OCI-LY3 (cell line): Measurements from ENCODE around the gene IGFALS.

Experiments used
- H2AFZ ChIP-seq: fragments of 200-600, 300-600 bp; shearing (Covaris generic); 2 replicates; pipeline ENCODE4 v1.6.0; 2014; ENCODE audit warnings: antibody characterized with exemption, low read depth, low read length
- H3K27ac ChIP-seq: fragments of 200-600, 300-600 bp; sonication (generic); 2 replicates; pipeline ENCODE4 v1.5.1; 2014; ENCODE audit warnings: mild to moderate bottlenecking, low read length, moderate library complexity, mixed read lengths
- H3K27me3 ChIP-seq: fragments of 200-600, 300-600 bp; sonication (generic); 2 replicates; pipeline ENCODE4 v1.6.1; 2014; ENCODE audit warnings: low read depth, low read length, mixed read lengths
- H3K36me3 ChIP-seq: fragments of 200-600, 300-600 bp; sonication (generic); replicated peaks from 2 replicates; pipeline ENCODE3; 2014; ENCODE audit warnings: low read depth, low read length, mixed read lengths
- H3K4me1 ChIP-seq: fragments of 300-600, 200-600 bp; sonication (generic); 2 replicates; pipeline ENCODE4 v1.6.1; 2014; ENCODE audit warnings: low read length, mixed read lengths
- H3K4me2 ChIP-seq: fragments of 200-600, 300-600 bp; sonication (generic); 2 replicates; pipeline ENCODE4 v1.6.1; 2014; ENCODE audit warnings: low read length, mixed read lengths
- H3K4me3 ChIP-seq: fragments of 300-600, 200-600 bp; sonication (generic); 2 replicates; pipeline ENCODE4 v1.5.1; 2014; ENCODE audit warnings: antibody characterized with exemption, mild to moderate bottlenecking, low read length, moderate library complexity
- H3K79me2 ChIP-seq: fragments of 300-600, 200-600 bp; shearing (Covaris generic); 2 replicates; pipeline ENCODE4 v1.6.1; 2014; ENCODE audit warnings: mild to moderate bottlenecking, low read length, mixed read lengths
- H3K9ac ChIP-seq: fragments of 300-600, 200-600 bp; shearing (Covaris generic); 2 replicates; pipeline ENCODE4 v1.6.0; 2014; ENCODE audit warnings: mild to moderate bottlenecking, low read length, moderate library complexity
- H3K9me3 ChIP-seq: fragments of 200-600, 300-600 bp; shearing (Covaris generic); 2 replicates; pipeline ENCODE4 v1.6.1; 2014; ENCODE audit warnings: low read length, mixed read lengths; ENCODE audit not compliant: insufficient read depth
- H4K20me1 ChIP-seq: fragments of 200-600, 300-600 bp; sonication (generic); 2 replicates; pipeline ENCODE4 v1.6.1; 2016; ENCODE audit warnings: low read length, mixed read lengths; ENCODE audit not compliant: insufficient read depth
- EZH2phosphoT487 ChIP-seq: fragments of 200-600 bp; shearing (Covaris generic); IDR thresholded peaks from 2 replicates; pipeline ENCODE4 v1.6.1; 2018; ENCODE audit warnings: antibody characterized with exemption, mixed run types, low read depth
- TF ChIP-seq, protein P1 (sequence below): fragments of 200-600, 300-600 bp; sonication (generic); IDR thresholded peaks from 2 replicates; pipeline ENCODE4 v1.5.1; 2014; ENCODE audit warnings: antibody characterized with exemption, low read length, low read depth

IGFALS gene

DNA sequence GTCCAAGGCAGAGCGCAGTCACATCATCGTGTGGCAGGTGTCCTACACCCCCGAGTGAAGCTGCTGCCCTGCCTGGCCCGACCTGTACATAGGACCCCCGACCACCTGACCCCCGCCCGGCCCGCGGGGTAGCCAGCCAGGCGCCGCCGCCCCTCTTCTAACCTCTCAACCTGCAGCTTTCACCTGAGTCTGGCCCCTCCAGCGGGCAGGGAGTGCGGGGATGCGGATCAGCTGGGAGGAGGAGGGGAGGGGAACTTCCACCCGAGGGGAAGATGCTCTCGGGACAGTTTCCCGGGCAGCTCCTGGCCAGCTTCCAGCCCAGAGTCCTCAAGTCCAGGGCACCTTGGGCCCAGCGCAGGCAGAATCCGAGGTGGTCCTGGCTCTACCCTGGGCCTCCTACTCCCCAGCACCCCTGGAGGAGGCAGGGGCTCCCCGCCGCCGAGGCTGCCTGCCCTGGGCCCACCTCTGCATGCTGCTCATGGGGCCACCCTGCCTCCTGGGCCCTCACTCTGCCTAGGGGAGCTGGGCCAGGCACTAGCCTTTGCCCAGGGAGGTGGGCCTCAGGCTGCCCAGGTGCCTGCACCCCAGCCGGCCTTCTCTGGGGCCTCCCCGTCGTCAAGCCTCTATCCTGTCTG lies 24.6 kb downstream of the IGFALS start:
- H3K9ac ChIP-seq = no peak overlapping the region

DNA sequence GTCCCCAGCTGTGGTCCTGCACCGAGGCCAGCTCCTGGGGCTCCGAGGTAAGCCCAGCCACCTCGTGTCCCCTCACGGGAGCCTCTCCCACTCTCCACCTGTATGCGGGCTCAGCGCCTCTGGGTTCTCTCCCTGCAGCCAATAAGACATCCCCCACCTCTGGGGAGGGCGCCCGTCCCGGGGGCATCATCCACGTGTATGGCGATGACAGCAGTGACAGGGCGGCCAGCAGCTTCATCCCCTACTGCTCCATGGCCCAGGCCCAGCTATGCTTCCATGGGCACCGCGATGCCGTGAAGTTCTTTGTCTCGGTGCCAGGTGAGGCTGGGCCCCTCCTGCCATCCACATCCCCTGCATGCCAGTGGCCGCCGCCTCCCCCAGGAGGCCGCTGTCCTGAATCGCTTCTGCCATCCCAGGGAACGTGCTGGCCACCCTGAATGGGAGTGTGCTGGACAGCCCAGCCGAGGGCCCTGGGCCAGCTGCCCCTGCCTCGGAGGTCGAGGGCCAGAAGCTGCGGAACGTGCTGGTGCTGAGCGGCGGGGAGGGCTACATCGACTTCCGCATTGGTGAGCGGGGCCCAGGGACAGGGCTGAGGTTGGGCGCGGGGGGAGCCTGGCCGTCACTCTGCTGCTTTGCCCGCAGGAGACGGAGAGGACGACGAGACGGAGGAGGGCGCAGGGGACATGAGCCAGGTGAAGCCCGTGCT lies 25.3 kb downstream of the IGFALS start:
- H2AFZ ChIP-seq = no peak overlapping the region
- TF ChIP-seq, protein P1, sequence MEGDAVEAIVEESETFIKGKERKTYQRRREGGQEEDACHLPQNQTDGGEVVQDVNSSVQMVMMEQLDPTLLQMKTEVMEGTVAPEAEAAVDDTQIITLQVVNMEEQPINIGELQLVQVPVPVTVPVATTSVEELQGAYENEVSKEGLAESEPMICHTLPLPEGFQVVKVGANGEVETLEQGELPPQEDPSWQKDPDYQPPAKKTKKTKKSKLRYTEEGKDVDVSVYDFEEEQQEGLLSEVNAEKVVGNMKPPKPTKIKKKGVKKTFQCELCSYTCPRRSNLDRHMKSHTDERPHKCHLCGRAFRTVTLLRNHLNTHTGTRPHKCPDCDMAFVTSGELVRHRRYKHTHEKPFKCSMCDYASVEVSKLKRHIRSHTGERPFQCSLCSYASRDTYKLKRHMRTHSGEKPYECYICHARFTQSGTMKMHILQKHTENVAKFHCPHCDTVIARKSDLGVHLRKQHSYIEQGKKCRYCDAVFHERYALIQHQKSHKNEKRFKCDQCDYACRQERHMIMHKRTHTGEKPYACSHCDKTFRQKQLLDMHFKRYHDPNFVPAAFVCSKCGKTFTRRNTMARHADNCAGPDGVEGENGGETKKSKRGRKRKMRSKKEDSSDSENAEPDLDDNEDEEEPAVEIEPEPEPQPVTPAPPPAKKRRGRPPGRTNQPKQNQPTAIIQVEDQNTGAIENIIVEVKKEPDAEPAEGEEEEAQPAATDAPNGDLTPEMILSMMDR = no peak
- no peak for TF ChIP-seq EZH2phosphoT487
- H3K27me3 ChIP-seq = no peaks in the 10 kb centered on the region
- peaks cover 9% of the 10 kb centered on the region for H3K36me3 ChIP-seq
- H4K20me1 ChIP-seq = no peaks in the 10 kb centered on the region
- peaks cover 13% of the 10 kb centered on the region for H3K79me2 ChIP-seq
- H3K4me2 ChIP-seq = no peak overlapping the region
- peaks cover 3% of the 10 kb centered on the region; the same call in 1 of the 2 replicates for H3K4me1 ChIP-seq
- no peak overlapping the region for H3K9ac ChIP-seq
- no peak overlapping the region for H3K27ac ChIP-seq
- H3K4me3 ChIP-seq = no peak overlapping the region
- no peaks in the 10 kb centered on the region for H3K9me3 ChIP-seq

More for the DNA sequence above, 24.6 kb downstream of the IGFALS start:
- peaks cover 3% of the 10 kb centered on the region; the same call in 1 of the 2 replicates for H3K4me1 ChIP-seq
- H2AFZ ChIP-seq = no peak overlapping the region
- TF ChIP-seq EZH2phosphoT487 = no peak
- TF ChIP-seq, protein P1 = no peak
- no peak overlapping the region for H3K27ac ChIP-seq
- peaks cover 9% of the 10 kb centered on the region for H3K36me3 ChIP-seq
- H3K9me3 ChIP-seq = no peaks in the 10 kb centered on the region
- no peaks in the 10 kb centered on the region for H3K27me3 ChIP-seq
- H3K4me3 ChIP-seq = no peak overlapping the region
- no peaks in the 10 kb centered on the region for H4K20me1 ChIP-seq
- peaks cover 18% of the 10 kb centered on the region for H3K79me2 ChIP-seq
- H3K4me2 ChIP-seq = no peak overlapping the region

DNA sequence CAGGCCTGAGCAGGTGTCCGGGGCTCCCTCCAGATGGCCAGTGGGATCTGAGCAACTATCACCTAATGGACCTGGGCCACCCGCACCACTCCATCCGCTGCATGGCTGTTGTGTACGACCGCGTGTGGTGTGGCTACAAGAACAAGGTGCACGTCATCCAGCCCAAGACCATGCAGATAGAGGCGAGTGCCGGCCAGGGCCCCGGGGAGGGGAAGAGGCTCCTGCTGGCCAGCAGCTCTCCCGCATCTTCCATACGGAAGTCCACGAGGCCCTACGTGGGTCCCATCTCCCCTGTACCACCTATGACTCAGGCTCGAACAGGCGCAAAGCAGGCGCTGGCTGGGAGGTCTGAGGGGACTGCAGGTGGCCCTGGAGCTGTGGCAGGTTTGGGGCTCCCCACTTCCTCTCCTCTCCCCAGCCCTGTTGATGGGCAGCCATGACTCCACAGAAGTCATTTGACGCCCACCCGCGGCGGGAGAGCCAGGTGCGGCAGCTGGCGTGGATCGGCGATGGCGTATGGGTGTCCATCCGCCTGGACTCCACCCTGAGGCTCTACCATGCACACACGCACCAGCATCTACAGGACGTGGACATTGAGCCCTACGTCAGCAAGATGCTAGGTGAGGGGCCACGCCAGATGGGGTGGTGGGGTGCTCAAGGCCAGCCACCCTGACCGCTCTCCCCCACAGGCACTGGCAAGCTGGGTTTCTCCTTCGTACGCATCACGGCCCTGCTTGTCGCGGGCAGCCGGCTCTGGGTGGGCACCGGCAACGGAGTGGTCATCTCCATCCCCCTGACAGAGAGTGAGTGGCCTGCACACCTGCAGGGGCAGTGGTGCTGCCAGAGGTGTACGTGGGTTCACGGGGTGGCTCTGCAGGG lies 26.1 kb downstream of the IGFALS start:
- H3K79me2 ChIP-seq = peaks cover 7% of the 10 kb centered on the region
- H3K9ac ChIP-seq = no peak overlapping the region
- H4K20me1 ChIP-seq = no peaks in the 10 kb centered on the region
- peaks cover 9% of the 10 kb centered on the region for H3K36me3 ChIP-seq
- TF ChIP-seq, protein P1 = no peak
- TF ChIP-seq EZH2phosphoT487 = no peak
- no peak overlapping the region for H2AFZ ChIP-seq
- no peak overlapping the region for H3K27ac ChIP-seq
- H3K9me3 ChIP-seq = no peaks in the 10 kb centered on the region
- H3K27me3 ChIP-seq = no peaks in the 10 kb centered on the region
- H3K4me2 ChIP-seq = no peak overlapping the region
- H3K4me3 ChIP-seq = no peak overlapping the region
- H3K4me1 ChIP-seq = peaks cover 3% of the 10 kb centered on the region; the same call in 1 of the 2 replicates

DNA sequence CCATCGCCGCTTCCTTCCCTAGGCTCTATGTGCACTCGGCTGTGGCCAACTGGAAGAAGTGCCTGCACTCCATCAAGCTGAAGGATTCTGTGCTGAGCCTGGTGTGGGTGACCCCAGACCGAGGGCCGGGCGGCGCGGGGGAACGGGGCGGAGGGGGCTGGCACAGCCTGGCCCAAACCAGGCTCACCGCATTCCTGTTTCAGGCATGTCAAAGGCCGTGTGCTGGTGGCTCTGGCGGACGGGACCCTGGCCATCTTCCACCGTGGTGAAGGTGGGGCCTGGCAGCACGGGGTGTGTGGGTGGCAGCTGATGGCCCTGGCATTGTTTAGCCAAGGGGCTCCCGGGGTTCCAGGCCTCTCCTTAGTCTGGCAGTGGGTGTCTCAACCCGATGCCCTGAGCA lies 26.8 kb downstream of the IGFALS start:
- Histone ChIP-seq H3K4me2 (no peak overlapping the region), H3K4me3 (no peak overlapping the region), H3K27me3 (no peaks in the 10 kb centered on the region), H3K4me1 (peaks cover 3% of the 10 kb centered on the region; the same call in 1 of the 2 replicates), H3K79me2 (peaks cover under 1% of the 10 kb centered on the region), H3K27ac (no peak overlapping the region), H4K20me1 (no peaks in the 10 kb centered on the region), H3K9me3 (no peaks in the 10 kb centered on the region), H3K36me3 (peaks cover 6% of the 10 kb centered on the region), H2AFZ (no peak overlapping the region), H3K9ac (no peak overlapping the region)
- no peak for TF ChIP-seq EZH2phosphoT487
- TF ChIP-seq, protein P1 = no peak
